NCI-H526 (cell line): ENCODE results near the gene BST2.
"Not testable (repeated sequence)": the region's sequence is repeated elsewhere in the genome, so short reads cannot be mapped to it uniquely, and the experiment has no call there.

Experiments
- DNase-seq, 2 experiments: peaks; one replicate each; lab custom pipeline; 2025; lab: John Stamatoyannopoulos, UW

The BST2 gene

DNA sequence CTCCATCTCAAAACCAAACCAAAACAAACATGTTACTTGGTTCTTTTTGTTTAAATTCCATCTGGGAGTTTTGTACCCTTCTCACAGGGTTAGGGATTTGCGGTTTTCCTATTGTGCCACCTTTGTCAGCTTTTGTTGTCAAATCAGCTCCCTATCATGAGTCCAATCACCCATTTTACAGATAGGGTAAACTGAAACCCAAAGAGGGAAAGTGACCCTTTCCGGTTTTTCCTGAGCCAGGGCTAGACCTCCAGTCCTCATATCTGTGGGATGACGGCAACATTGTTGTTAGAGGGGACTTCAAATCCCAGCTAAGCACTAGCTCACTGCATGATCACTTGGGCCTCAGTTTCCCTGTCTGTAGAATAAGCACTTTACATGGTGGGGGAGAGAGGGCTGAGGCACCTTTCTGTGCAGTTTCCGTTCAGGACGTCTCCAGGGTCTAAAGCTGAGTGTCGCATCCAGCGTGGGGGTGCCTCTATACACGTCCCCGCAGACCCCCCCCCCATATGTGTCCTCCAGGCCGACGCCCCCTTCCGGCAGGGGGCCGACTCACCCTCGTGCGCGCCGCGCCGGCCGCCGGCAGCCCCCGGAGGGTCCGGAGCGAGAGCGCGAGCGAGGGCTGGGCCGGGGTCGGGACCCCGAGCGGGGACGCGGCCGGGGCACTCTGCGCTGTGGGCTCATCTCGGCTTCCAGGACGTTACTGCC lies 15.3 kb downstream of the BST2 start:
- DNase-seq: no peak

GRCh38 chr19:17389288-17389687 lies 16.1 kb downstream of the BST2 start:
- no peak for DNase-seq

DNA sequence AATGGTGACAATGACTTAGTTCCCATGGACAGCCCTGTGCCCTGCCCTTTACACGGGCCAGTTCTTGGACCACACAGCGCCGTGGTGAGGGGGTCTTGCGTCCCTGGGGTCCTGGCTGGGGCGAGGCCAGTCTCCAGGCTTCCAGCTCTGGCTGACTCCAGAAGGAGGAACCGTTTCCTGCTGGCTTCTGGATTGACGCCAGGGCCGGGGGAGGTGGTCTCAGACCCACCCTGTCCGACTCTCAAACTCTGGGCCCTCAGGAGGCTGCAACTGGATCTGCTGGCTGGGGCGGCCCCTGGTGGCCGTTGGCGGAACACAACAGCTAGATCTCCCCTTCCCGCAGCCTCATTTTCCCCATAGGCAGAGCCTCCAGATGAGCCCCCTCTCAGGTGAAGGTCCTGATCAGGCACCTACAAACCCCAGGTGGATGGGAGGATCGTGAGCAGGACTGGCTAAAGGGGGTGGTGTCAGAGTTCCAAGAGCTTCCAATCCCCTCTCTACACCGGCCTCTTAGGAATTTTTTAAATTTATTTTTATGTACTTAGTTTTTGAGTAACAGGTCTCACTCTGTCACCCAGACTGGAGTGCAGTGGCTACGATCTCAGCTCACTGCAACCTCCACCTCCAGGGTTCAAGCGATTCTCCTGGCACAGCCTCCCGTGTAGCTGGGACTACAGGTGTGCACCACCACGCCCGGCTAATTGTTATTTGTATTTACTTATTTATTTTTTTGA lies 19.4 kb downstream of the BST2 start:
- peak in 1 of 2 experiments; percentile 49 for DNase-seq

GRCh38 chr19:17380426-17381138 lies 24.8 kb downstream of the BST2 start:
- DNase-seq: no peak

GRCh38 chr19:17379221-17379631 lies 26.2 kb downstream of the BST2 start:
- no peak for DNase-seq

- no peak for DNase-seq
Measured at GRCh38 chr19:17378271-17378670, 27.2 kb downstream of the BST2 start.

GRCh38 chr19:17376935-17377600 lies 28.4 kb downstream of the BST2 start, which contains the start of gene PLVAP:
TSS of gene PLVAP (minus strand) at chr19:17377342. CDS start at chr19:17377288, 54 bp downstream.
- DNase-seq: no peak

- DNase-seq: no peak
Measured at GRCh38 chr19:17370026-17370587, 35.3 kb downstream of the BST2 start.

DNA sequence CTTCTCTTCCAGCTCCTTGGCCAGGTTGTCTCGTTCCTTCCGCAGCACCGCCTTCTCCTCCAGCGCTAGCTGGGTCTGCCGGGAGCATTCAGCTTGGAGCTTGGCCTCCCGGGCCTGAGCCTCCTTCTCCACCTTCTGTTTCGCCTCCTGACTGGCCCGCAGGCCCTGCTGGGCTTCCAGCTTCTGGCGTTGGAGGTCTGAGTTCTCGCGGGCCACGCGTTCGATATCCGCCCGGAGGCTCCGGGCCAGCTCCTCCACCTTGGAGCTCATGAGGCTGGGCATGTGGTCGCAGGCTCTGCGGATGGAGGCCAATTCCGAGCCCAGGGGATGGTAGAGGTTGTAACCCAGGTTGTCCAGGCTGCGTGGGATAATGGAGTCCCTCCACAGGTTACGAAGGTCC lies 40.1 kb downstream of the BST2 start:
- no peak for DNase-seq

DNA sequence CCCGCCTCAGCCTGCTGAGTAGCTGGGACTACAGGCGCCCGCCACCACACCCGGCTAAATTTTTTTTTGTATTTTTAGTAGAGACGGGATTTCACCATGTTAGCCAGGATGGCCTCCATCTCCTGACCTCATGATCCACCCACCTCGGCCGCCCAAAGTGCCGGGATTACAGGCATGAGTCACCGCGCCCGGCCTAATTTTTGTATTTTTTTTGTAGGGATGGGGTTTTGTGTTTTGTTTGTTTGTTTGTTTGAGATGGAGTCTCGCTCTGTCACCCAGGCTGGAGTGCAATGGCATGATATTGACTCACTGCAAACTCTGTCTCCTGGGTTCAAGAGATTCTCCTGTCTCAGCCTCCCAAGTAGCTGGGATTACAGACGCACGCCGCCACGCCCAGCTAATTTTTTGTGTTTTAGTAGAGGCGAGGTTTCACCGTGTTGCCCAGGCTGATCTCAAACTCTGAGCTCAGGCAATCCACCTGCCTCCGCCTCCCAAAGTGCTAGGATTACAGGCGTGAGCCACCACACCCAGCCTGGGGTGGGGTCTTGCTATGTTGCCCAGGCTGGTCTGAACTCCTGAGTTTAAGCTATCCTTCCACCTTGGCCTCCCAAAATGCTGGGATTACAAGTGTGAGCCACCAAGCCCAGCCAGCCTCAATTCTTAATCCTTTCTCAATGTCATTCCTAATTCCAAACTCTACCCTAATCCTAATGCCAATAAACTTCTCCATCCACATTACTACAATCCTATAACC lies 41.4 kb downstream of the BST2 start:
- not testable (repeated sequence) for DNase-seq

- no peak for DNase-seq
Measured at GRCh38 chr19:17359905-17360800, 45.3 kb downstream of the BST2 start.

- no peak for DNase-seq
Measured at GRCh38 chr19:17358395-17358794, 47.0 kb downstream of the BST2 start.

DNA sequence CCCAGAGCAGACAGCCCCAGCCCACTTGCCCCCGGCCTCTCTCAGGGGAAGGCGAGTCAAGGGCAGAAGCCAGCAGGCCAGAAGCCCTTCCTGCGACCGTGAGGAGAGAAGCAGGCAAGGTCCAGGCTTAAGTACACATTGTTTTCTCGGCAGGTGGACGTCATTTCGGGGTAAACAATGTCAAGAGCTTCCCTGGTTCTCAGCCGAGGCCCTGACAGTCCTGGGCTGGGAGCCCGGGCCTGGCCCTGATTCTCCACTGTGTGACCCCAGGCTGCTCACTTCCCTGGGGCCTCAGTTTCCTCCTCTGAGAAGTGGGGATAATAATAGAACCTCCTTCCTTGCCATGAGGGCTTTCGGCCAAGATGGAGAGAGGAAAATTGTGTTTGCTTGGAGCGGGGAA lies 47.7 kb downstream of the BST2 start:
- no peak for DNase-seq

DNA sequence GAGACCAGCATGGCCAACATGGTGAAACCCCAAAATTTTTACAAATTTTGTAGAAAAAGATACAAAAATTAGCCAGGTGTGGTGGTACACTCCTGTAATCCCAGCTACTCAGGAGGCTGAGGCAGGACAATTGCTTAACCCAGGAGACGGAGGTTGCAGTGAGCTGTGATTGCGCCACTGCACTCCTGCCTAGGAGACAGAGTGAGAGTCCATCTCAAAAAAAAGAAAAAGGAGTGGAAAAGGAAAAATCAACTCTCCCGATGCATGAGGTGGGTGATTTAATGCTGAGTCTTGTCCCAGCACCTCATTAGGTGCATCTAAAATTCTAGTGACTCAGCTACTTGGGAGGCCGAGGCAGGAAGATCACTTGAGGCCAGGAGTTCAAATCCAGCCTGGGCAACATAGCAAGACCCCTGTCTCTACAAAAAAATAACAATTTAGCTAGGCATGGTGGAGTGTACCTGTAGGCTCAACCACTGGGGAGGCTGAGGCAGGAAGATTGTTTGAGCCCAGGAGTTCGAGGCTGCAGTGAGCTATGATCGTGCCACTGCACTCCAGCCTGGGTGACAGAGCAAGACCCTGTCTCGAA lies 48.3 kb downstream of the BST2 start:
- no peak for DNase-seq

- DNase-seq: no peak
Measured at GRCh38 chr19:17353386-17353785, 52.0 kb downstream of the BST2 start.
